GM12801 (cell line): ENCODE measurements around the gene PARD6B.

Experiments
- CTCF ChIP-seq: IDR thresholded peaks from one replicate; pipeline ENCODE4 v1.5.1; 2011; ENCODE audit warnings: control low read depth; ENCODE audit not compliant: insufficient read length; ENCODE audit errors: extremely low read depth

Gene PARD6B

DNA sequence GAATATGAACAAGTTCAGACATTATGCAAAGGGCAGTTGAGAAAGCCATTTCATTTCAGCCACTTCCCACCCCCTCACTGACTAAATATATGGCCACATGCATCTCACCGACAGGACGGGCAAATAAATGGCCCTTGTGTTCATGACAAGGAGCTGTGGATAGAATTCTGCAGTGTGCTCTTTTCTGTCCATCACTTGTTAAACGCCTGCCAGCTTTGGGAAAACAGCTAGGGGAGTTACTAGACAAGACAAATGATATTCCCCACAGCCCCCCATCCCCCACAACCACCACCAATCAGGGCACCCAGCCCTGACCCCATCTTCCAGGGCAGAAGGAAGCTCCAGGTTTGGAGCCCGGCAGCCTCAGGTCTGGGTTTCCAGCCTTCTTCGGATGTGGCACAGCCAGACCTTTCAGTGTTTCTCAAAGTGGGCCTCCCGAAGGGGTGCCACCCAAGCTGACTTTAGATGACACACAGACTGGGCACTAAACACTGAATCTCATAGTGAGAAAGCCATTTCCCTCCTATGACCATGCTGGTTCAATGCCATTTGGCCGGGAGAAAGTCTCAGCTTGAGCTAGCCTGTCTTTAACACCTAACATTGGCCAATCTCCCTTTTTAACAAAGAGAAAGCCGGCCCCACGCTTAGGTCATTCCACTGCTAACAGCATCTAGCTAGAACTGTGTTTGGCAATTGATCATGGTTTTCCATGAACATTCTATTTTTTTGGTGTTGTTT, 36.1 kb upstream of the PARD6B start:
- TF ChIP-seq CTCF: no peak

DNA sequence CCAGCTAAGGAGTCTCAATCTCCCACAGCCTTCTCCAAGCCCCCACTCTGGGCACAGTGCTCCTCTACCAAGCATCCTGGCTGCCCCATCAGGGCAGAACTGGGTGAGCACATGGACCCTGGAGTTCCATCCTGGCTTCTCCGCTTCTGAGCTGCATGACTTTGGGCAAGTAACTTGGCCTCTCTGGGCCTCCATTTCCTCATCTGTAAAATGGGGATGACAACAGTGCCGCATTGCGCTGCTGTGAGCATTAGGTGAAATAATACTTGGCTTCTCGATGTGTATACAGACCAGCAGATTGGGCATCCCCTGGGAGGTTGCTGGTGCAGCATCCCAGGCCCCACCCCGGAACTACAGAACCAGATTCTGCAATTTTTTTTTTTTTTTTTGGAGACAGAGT, 31.7 kb upstream of the PARD6B start:
- TF ChIP-seq CTCF: no peak

DNA sequence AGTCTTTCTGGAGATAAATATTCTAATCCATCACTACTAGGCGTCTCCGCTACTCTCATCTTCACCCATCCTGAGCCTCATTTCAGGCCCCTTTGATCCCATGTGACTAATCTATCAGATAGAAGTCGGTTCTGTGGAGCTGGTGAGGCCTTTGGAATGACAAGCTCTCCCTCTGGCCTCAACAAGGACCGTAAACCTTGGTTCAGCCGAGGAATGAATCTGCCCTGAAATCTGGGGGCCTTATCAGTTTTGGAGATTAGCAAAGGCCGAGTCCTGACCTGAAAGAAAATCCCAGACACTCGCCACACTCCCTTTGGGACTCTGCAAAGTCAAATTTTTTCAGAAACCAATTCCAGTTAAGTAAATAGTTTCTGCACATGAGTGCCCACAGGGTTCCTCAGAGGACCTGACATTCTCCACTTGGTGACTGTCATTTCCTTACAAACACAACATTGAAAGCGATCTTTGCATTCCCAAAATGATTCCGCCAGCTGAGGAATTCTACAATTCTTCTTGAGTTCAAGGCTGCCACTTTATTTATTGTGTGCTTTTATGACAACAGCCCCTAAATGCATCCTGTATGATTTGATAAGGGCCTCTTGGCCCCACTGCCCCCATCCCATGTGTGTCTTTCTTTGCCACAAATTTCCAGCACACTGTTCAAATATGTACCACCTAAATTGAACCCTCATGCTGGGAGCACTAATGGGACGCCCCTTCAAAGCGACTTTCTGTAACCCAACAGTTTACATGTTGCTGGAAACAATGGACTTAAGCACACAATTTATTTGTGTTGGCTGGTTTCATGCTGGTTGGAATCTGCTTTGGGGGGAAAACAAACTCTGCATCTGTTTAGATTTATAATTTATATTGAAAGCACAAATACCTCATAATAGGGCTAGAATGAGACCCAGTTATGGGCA, 30.1 kb upstream of the PARD6B start:
- no peak for TF ChIP-seq CTCF

- TF ChIP-seq CTCF: no peak
These were observed 26.9 kb upstream of the PARD6B start for GRCh38 chr20:50704514-50704913.

DNA sequence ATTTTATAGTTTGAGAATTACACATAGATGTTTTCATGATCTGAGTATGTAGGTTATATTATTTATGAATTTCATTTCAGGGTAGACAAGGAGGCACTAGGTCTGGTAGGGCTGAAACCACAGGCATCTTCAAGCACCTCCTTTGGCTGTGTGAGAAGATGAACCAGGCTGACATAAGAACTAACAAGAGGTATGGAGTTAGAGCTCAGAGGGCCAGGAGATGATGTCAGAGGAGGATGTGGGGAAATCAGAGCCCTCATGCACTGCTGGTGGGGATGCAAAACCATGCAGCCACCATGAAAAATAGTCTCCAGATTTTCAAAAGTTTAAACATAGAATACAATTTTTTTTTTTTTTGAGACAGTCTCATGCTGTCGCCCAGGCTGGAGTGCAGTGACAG, 26.4 kb upstream of the PARD6B start:
- no peak for TF ChIP-seq CTCF

DNA sequence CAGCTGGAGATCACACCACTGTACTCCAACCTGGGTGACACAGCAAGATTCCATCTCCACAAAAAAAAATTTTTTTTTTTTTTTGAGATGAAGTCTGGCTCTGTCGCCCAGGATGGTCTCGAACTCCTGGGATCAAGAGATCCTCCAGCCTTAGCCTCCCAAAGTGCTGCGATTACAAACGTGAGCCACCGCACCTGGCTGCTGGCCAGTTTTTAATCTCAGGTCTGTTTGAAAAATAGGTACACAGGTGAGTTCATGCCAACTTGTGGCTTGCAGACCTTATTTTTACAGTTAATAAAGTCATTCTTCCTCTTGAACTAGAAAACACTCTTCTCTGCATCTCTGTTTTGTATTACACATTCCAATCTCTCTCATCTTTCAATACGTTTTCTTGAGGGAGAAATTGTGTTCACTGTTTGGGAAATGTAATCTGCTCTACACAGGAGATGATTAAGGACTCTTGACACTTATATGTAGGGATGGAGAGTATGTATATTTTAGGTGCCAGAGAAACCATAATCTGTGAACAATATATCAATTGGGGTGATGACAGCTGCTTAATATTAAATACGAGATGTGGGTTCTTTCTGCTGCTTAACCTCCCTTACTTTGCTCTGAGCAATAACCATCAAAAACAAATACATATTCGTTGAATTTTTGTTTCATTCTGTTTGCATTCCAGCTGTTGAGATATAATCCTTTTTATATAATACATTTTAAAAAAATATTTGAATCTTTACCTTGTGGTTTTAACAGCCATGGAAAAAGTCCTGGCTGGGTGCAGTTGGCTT, 22.3 kb upstream of the PARD6B start:
- TF ChIP-seq CTCF: no peak

- TF ChIP-seq CTCF: no peak
These were observed 21.8 kb upstream of the PARD6B start for GRCh38 chr20:50709636-50709973.
